ENCODE data around the gene ZNF195. TPM values are rescaled to one million over a fixed set of nuclear protein-coding genes. Genes with fewer than 3 reads are reported as not detected.
"Not testable (repeated sequence)": the region's sequence is repeated elsewhere in the genome, so short reads cannot be mapped to it uniquely, and the experiment has no call there.

The ZNF195 gene
- total RNA-seq, 1 experiment from 2014 or later, result 47.7 TPM

DNA sequence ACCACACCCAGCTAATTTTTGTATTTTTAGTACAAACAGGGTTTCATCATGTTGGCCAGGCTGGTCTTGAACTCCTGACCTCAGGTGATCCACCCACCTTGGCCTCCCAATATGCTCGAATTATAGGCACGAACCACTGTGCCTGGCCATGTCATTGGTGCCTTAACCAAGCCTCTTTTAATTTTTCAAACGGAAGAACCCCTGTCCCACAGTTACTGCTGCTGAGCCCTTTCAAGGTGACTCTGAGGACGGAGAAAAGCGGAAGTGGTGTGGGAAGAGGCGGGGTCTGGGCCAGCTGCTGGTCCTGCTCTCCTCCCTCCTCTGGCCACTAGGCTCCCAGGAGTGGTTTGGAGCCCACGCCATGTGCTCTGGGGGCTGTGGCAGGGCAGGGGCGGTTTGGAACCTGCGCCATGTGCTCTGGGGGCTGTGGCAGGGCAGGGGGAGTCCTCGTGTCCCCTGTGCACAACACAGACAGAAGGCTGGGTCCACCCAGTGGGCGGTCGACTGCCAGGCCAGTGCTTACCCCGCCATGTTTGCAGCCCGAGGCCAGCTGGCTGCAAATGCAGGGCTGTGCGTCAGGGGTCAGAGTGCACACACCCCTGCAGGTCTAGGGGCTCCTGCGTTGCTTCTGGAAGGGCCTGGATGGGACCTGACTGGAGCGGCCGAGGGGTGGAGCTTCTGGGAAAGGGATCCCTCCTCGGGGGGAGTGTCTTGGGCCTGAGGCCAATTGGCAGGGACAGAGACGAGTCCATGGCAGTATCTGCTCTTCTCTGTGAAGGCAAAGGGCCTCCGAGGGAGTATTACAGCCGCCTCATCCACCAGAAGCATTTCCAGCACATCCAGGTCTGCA, 25.4 kb upstream of the ZNF195 start:
- H3K27ac ChIP-seq (ENCODE audit: low read depth, low read length); CTCF ChIA-PET; POLR2A ChIA-PET; DNase-seq (ENCODE audit: low read depth, low spot score); H3K27me3 ChIP-seq (ENCODE audit: insufficient read depth, low read length); ATAC-seq; H3K36me3 ChIP-seq (ENCODE audit: control insufficient read depth in 1 of 2, insufficient read depth in 2 of 2, low read length in 2 of 2); H3K4me2 ChIP-seq (ENCODE audit: low read length); H2AFZ ChIP-seq (ENCODE audit: low read depth, low read length, poor library complexity, severe bottlenecking); BruUV-seq (replicated peaks); intact Hi-C loops (cut with micrococcal nuclease); H3K4me3 ChIP-seq (replicated peaks in 1 of 2; ENCODE audit: low read depth in 1 of 2, low read length in 2 of 2); H3K4me1 ChIP-seq (ENCODE audit: control insufficient read depth in 1 of 2, insufficient read depth in 2 of 2, low read length in 2 of 2); H3K9me3 ChIP-seq (ENCODE audit: control insufficient read depth in 1 of 2, insufficient read depth in 1 of 2, low read depth in 1 of 2, low read length in 2 of 2); H3K79me2 ChIP-seq (ENCODE audit: insufficient read depth, low read length); H4K20me1 ChIP-seq (ENCODE audit: insufficient read depth); H3K9ac ChIP-seq (ENCODE audit: low read length); RAD21 ChIA-PET (ENCODE audit: low non-redundant PET in 1 of 2, low total read pairs in 2 of 2, uncharacterized antibody in 2 of 2, unreplicated experiment in 2 of 2); H3K9me2 ChIP-seq (ENCODE audit: insufficient read depth): not testable (repeated sequence)

DNA sequence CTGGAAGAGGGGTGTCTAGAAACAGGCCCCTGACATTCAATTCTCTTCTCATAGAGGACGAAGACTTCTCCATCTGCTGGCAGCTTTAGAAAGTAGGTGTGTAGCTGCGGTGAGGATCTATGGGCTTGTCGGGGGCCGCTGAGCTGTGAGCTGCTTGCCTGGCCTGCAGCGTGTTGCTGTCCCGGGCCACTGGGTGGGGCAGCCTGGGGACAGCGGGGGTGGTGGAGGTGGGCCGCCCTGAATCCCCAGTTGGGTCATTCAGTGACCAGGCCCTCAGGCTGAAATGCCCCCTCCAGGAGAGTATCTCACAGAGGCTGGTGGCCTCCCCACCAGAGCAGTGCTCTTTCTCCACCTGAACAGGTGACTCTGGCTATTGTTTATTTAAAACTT, 23.9 kb upstream of the ZNF195 start:
- POLR2A ChIA-PET; RAD21 ChIA-PET (ENCODE audit: low non-redundant PET in 1 of 2, low total read pairs in 2 of 2, uncharacterized antibody in 2 of 2, unreplicated experiment in 2 of 2); H3K27me3 ChIP-seq (ENCODE audit: insufficient read depth, low read length); intact Hi-C loops (cut with micrococcal nuclease); DNase-seq (ENCODE audit: low read depth, low spot score); BruUV-seq (replicated peaks); H3K27ac ChIP-seq (ENCODE audit: low read depth, low read length); H3K4me3 ChIP-seq (replicated peaks in 1 of 2; ENCODE audit: low read depth in 1 of 2, low read length in 2 of 2); H2AFZ ChIP-seq (ENCODE audit: low read depth, low read length, poor library complexity, severe bottlenecking); H3K9me3 ChIP-seq (ENCODE audit: control insufficient read depth in 1 of 2, insufficient read depth in 1 of 2, low read depth in 1 of 2, low read length in 2 of 2); H3K79me2 ChIP-seq (ENCODE audit: insufficient read depth, low read length); ATAC-seq; CTCF ChIA-PET; H3K9me2 ChIP-seq (ENCODE audit: insufficient read depth); H3K9ac ChIP-seq (ENCODE audit: low read length); H4K20me1 ChIP-seq (ENCODE audit: insufficient read depth); H3K4me2 ChIP-seq (ENCODE audit: low read length); H3K36me3 ChIP-seq (ENCODE audit: control insufficient read depth in 1 of 2, insufficient read depth in 2 of 2, low read length in 2 of 2); H3K4me1 ChIP-seq (ENCODE audit: control insufficient read depth in 1 of 2, insufficient read depth in 2 of 2, low read length in 2 of 2): not testable (repeated sequence)

DNA sequence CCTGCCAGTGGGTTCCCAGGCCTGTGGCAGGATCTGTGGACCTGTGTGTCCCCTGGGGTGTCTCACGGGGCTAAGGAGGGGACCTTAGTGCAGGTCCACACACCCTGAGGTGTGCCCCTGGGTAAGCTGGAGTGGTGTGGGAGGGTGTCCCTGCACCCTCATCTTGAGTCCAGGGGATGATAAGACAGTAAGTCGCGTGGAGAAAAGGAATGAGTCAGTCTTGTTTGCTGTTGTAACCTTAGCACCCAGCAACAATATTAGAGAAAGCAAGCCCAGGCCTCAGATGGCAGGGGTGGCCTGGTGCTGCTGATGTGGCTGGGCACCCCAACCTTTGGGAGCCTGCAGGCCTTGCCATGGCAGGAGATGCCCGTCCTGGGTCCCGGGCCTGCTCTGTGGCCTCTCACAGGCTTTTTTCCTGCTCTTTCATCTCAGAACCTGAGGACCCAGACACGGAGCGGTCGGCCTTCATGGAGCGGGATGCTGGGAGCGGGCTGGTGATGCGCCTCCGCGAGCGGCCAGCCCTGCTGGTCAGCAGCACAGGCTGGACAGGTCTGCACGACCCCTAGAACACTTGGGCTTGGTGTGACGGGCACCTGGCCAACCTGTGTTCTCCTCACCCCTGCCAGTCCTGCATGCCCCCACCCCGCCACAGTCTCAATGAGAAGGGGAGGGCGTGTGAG, 23.4 kb upstream of the ZNF195 start:
- BruUV-seq (replicated peaks); intact Hi-C loops (cut with micrococcal nuclease): not testable (repeated sequence)

DNA sequence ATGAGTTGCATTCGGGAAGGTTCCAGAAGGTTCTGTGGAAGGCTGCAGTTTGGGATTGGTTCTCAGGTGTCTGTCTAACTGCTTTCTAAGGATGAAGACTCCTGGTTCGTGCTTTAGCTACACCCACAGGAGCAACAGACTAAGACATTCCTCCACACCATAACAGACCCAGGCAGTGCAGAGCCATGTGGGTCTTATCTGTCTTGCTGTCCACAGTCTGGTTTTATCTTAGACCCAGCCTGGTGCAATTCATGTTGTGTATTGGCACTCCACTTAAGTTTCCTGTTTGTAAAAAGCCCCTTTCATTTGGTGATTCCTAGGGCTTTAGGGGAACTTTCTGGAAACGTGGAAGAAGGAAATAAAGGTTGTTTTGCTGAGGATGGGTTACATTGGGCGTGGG, 22.1 kb upstream of the ZNF195 start:
- POLR2A ChIA-PET, CTCF ChIA-PET: not testable (repeated sequence)

More for the DNA sequence above, 23.4 kb upstream of the ZNF195 start:
- H3K79me2 ChIP-seq (ENCODE audit: insufficient read depth, low read length); ATAC-seq; H3K27me3 ChIP-seq (ENCODE audit: insufficient read depth, low read length); H3K4me2 ChIP-seq (ENCODE audit: low read length); H3K9ac ChIP-seq (ENCODE audit: low read length); H3K27ac ChIP-seq (ENCODE audit: low read depth, low read length); H3K9me3 ChIP-seq (ENCODE audit: control insufficient read depth in 1 of 2, insufficient read depth in 1 of 2, low read depth in 1 of 2, low read length in 2 of 2); POLR2A ChIA-PET; H3K36me3 ChIP-seq (ENCODE audit: control insufficient read depth in 1 of 2, insufficient read depth in 2 of 2, low read length in 2 of 2); RAD21 ChIA-PET (ENCODE audit: low non-redundant PET in 1 of 2, low total read pairs in 2 of 2, uncharacterized antibody in 2 of 2, unreplicated experiment in 2 of 2); H4K20me1 ChIP-seq (ENCODE audit: insufficient read depth); H3K9me2 ChIP-seq (ENCODE audit: insufficient read depth); H3K4me3 ChIP-seq (replicated peaks in 1 of 2; ENCODE audit: low read depth in 1 of 2, low read length in 2 of 2); H2AFZ ChIP-seq (ENCODE audit: low read depth, low read length, poor library complexity, severe bottlenecking); CTCF ChIA-PET; H3K4me1 ChIP-seq (ENCODE audit: control insufficient read depth in 1 of 2, insufficient read depth in 2 of 2, low read length in 2 of 2); DNase-seq (ENCODE audit: low read depth, low spot score): not testable (repeated sequence)

More for the DNA sequence above, 22.1 kb upstream of the ZNF195 start:
- H3K27me3 ChIP-seq (ENCODE audit: insufficient read depth, low read length); H3K9me2 ChIP-seq (ENCODE audit: insufficient read depth); ATAC-seq; H3K9ac ChIP-seq (ENCODE audit: low read length); H3K4me3 ChIP-seq (replicated peaks in 1 of 2; ENCODE audit: low read depth in 1 of 2, low read length in 2 of 2); H3K36me3 ChIP-seq (ENCODE audit: control insufficient read depth in 1 of 2, insufficient read depth in 2 of 2, low read length in 2 of 2); H3K4me1 ChIP-seq (ENCODE audit: control insufficient read depth in 1 of 2, insufficient read depth in 2 of 2, low read length in 2 of 2); H3K27ac ChIP-seq (ENCODE audit: low read depth, low read length); H3K9me3 ChIP-seq (ENCODE audit: control insufficient read depth in 1 of 2, insufficient read depth in 1 of 2, low read depth in 1 of 2, low read length in 2 of 2); H2AFZ ChIP-seq (ENCODE audit: low read depth, low read length, poor library complexity, severe bottlenecking); H3K4me2 ChIP-seq (ENCODE audit: low read length); RAD21 ChIA-PET (ENCODE audit: low non-redundant PET in 1 of 2, low total read pairs in 2 of 2, uncharacterized antibody in 2 of 2, unreplicated experiment in 2 of 2); H4K20me1 ChIP-seq (ENCODE audit: insufficient read depth); H3K79me2 ChIP-seq (ENCODE audit: insufficient read depth, low read length); BruUV-seq (replicated peaks); DNase-seq (ENCODE audit: low read depth, low spot score); intact Hi-C loops (cut with micrococcal nuclease): not testable (repeated sequence)

Measured in HCT116 (cell line).